ENCODE results near the gene OR51E1.

OR51E1 gene

DNA sequence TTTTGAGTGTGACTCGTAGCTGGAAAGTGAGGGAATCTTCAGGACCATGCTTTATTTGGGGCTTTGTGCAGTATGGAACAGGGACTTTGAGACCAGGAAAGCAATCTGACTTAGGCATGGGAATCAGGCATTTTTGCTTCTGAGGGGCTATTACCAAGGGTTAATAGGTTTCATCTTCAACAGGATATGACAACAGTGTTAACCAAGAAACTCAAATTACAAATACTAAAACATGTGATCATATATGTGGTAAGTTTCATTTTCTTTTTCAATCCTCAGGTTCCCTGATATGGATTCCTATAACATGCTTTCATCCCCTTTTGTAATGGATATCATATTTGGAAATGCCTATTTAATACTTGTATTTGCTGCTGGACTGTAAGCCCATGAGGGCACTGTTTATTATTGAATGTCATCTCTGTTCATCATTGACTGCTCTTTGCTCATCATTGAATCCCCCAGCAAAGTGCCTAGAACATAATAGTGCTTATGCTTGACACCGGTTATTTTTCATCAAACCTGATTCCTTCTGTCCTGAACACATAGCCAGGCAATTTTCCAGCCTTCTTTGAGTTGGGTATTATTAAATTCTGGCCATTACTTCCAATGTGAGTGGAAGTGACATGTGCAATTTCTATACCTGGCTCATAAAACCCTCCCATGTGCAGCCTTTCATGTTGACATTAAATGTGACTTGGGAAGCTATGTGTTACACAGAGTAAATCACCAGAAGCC, 11.0 kb downstream of the OR51E1 start:
- no peak for DNase-seq

- no peak for DNase-seq
These were observed 15.1 kb downstream of the OR51E1 start for GRCh38 chr11:4658629-4659445.

DNA sequence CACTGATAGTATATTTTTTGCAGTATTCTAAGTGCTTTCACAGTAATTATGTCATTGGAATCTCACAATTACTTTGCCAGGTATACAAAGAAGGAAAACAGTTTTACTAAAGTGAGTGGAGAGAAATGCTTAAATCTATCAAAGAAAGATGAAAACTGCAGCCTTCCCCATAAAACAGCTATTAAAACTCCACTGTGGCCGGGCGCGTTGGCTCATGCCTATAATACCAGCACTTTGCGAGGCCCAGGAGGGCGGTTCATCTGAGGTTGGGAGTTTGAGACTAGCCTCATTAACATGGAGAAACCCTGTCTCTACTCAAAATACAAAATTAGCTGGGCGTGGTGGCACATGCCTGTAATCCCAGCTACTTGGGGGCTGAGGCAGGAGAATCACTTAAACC, 19.1 kb downstream of the OR51E1 start:
- DNase-seq, result no peak

- DNase-seq, result no peak
These were observed 20.4 kb downstream of the OR51E1 start for GRCh38 chr11:4664183-4664582.

GRCh38 chr11:4664786-4665185, 21.0 kb downstream of the OR51E1 start:
- no peak for DNase-seq

GRCh38 chr11:4665424-4665823, 21.6 kb downstream of the OR51E1 start:
- DNase-seq, result no peak

GRCh38 chr11:4671741-4672140, 28.0 kb downstream of the OR51E1 start:
- DNase-seq, result no peak

- no peak for DNase-seq
These were observed 28.7 kb downstream of the OR51E1 start for GRCh38 chr11:4672470-4672869.

DNA sequence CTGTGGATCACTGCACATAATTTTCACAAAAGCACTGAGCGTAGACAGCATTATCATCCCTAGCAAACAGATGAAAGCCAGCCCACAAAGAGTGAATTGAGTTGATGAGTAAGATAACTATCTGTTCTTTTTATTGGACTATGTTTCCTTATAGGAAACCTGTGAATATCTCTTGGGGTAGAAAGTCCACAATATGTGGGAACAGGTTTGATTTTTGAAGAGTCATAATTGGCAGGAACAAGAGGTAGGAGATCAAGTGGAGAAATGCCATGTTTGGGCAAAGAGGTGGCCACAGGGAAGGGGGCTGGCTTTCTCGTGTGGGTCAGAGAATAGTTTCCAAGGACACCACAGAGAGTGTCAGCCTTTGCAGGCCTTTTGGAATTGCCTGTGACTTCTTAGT, 30.0 kb downstream of the OR51E1 start:
- no peak for DNase-seq

DNA sequence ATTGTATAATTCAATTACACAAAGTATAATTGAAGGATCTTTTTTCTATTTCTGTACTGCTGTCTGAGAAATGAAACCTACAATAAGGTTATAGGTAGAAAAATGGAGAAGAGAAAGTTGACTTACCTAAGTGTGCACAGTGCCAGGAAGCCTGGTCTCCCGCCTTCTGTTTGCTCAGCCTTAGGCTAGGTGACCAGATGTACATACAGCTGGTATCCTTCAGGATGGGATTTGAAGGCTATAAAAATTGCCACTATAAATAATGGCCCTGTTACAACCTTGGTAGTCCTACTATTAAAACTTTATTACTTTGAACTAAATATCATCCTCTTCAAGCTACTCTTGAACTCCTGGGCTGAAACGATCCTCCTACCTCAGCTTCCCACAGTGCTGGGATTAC, 34.2 kb downstream of the OR51E1 start:
- DNase-seq, result no peak

- no peak for DNase-seq
These were observed 36.6 kb downstream of the OR51E1 start for GRCh38 chr11:4680341-4680740.

- no peak for DNase-seq
These were observed 39.0 kb downstream of the OR51E1 start for GRCh38 chr11:4682623-4683419.

DNA sequence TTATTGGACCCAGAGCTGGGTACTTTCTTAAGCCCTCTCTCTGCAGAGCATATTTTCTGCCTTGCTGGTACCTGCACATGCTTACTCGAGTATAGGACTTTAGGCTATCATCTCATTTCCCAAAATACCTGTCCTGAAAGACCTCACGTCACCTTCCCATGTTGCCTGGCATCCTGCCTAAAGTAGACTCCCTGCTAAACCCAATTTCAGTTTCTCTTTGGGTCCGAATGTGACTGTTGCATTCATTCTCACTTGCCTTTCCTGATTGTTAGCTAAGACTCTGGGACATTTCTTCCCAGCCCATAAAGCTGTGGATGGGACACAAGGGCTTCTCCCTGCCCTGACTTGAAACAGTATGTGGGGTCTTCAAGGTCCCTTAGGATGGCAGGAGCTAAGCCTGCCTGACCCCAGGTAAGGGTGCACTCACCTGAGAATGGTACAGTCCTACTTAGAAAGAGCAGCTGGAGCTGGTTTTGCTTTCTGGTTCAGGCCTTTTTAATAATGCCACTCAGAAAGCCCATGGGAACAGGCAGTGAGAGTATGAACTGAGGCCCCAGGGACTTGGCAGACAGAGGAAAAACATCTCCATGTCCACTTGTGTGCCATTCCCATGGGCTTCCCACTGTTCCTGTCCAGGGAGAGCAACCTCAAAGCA, 41.0 kb downstream of the OR51E1 start:
- DNase-seq, result no peak

DNA sequence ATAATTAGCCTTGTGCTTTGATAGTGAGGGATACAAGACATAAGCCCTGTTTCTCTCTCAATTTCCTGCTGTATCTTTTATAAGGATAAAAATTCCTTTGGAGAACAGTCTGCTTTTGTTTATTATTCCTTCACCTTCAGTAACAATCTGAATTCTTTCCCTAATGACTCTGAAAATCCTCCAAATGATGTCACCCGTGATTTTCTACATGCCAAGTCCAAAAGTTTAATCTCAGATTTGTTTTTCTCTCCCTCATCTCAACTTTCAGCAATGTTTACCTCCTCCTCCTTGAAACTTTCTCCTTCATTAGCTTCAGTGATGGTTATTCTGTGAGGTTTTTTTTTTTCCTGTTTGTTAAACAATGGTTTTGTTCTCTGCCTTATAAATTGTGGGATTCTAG, 51.7 kb downstream of the OR51E1 start:
- no peak for DNase-seq

GRCh38 chr11:4697585-4697984, 53.8 kb downstream of the OR51E1 start, which contains the start of gene OR51E2:
Gene OR51E2 (minus strand): TSS chr11:4697853. CDS start chr11:4682711, 15,142 bp downstream.
- DNase-seq, result no peak

DNA sequence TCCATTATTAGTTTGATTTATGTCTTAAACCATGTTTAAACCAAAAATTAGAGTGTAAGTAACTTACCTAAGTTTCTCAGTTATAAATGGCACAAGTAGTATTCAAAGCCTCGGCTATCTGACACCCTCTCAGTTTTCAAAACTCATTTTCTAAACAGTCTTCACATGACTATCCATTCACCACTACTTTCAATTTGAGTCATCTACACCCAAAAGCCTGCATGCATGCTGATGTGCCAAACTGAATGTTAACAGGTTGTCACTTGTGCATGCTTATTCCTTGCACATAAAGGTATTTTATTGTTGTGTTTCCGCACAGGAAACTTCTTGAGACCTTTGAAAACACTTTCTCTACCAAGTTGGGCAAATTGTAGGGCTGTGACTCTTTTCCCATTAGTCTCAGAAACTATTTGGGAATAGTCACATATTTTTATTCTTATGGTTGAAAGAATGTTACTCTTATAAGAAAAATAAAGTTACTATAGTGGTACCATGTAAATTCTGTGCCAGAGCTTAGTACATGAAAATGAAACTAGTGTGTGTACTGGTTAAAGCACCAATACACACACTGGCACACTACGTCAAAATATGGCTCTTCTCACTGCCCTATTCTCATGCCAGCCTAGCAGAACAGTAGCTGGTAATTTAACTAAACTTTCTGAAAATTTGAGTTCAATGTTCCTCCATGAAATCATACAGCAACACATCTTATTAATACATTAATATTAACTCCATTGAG, 56.1 kb downstream of the OR51E1 start:
- DNase-seq, result no peak

- no peak for DNase-seq
These were observed 56.6 kb downstream of the OR51E1 start for GRCh38 chr11:4700436-4700820.

DNA sequence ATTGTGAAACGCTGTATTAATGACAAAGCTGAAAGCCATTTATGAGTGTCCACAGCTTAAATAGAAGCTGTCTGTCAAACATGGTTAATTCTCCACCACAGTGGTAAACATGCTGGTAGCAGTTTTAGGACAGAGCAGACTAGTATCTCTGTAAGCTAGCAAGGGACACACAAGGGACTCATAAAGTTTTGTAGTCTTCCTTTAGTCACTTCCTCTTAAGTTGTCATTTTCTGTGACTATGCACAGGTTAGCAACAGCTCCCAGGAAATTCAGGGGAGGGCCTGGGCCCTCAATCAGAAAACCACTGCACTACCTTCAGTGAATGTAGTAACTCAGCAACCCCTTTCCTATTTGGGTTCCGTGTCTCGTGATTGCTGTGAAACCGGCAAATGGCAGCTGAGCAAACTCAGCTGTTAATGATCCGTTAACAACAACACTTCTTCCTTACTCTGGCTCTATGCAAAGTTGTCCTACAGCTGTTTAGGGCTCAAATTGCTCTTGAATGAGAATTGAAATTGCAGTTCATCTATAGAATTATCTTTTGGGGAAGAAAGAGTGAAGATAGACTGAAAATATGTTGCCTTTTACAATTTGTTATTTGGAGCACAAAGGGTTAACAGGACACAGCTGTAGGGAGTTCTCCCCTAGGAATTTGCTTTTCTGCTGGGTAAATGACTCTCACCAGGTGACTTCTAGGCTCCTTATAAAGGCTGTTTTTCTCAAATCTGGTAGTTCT, 60.4 kb downstream of the OR51E1 start, which contains the start of gene MMP26:
Gene MMP26 (plus strand): TSS at position 731 of the 736 bp plus-strand sequence.
- no peak for DNase-seq

DNA sequence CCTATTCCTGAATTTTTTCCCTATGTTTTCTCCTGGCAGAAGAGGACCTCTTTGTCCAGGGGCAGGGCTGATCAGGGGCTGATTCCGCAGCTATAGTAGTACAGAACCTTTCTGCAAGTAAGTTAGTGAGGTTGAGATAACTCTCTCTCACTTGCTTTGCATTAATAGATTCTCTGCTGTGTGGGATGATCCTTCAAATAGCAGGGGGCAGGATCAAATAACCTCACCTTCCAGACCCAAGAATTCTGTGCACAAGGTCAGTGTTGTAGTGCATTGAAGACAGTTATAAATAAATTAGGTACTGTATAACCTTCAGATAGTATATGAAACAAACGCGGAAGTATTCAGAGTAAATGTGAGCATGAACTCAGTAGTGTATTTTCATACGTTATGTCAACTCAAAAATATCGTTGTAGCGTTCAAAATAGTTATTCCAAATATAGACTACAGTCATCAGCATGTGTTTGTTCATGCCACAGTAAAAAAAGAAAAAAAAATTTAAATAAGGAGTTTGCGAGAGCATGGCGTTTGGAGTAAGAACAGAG, 61.1 kb downstream of the OR51E1 start:
- no peak for DNase-seq

Measured in stimulated activated CD8-positive, alpha-beta memory T cell treated with anti-CD3 and anti-CD28 coated beads, Interleukin-4, amount 100 ng/mL, for 48 hours (primary cell).